Putamen (tissue), 1 donor: ENCODE measurements around the gene SYT1.

Source experiments
- DNase-seq: peaks from one replicate; pipeline ENCODE4 v3.0.0-alpha.2; 2016; ENCODE audit warnings: low spot score

The SYT1 gene

GRCh38 chr12:79057540-79057939 is 193.0 kb downstream of the SYT1 start:
- DNase-seq, result no peak

GRCh38 chr12:79058342-79058741 is 193.8 kb downstream of the SYT1 start:
- no peak for DNase-seq

GRCh38 chr12:79059557-79059956 is 195.0 kb downstream of the SYT1 start:
- no peak for DNase-seq

GRCh38 chr12:79063258-79063657 is 198.7 kb downstream of the SYT1 start:
- DNase-seq, result no peak

GRCh38 chr12:79067977-79068376 is 203.4 kb downstream of the SYT1 start:
- no peak for DNase-seq

- no peak for DNase-seq
Measured at GRCh38 chr12:79069009-79069408, 204.4 kb downstream of the SYT1 start.

GRCh38 chr12:79071498-79071897 is 206.9 kb downstream of the SYT1 start:
- no peak for DNase-seq

- no peak for DNase-seq
Measured at GRCh38 chr12:79073506-79073905, 208.9 kb downstream of the SYT1 start.

GRCh38 chr12:79082595-79082994 is 218.0 kb downstream of the SYT1 start:
- no peak for DNase-seq

- DNase-seq, result no peak
Measured at GRCh38 chr12:79083181-79083580, 218.6 kb downstream of the SYT1 start.

GRCh38 chr12:79085106-79085682 is 220.6 kb downstream of the SYT1 start:
- no peak for DNase-seq

GRCh38 chr12:79086541-79087296 is 222.1 kb downstream of the SYT1 start:
- DNase-seq, result no peak

- no peak for DNase-seq
Measured at GRCh38 chr12:79098530-79098929, 234.0 kb downstream of the SYT1 start.

GRCh38 chr12:79108962-79109361 is 244.4 kb downstream of the SYT1 start:
- DNase-seq, result no peak

- no peak for DNase-seq
Measured at GRCh38 chr12:79114896-79115295, 250.3 kb downstream of the SYT1 start.

GRCh38 chr12:79115743-79116142 is 251.2 kb downstream of the SYT1 start:
- no peak for DNase-seq

GRCh38 chr12:79119796-79120195 is 255.2 kb downstream of the SYT1 start:
- DNase-seq, result no peak

- no peak for DNase-seq
Measured at GRCh38 chr12:79121486-79121885, 256.9 kb downstream of the SYT1 start.

GRCh38 chr12:79124385-79124784 is 259.8 kb downstream of the SYT1 start:
- no peak for DNase-seq

GRCh38 chr12:79125358-79125757 is 260.8 kb downstream of the SYT1 start:
- no peak for DNase-seq

- no peak for DNase-seq
Measured at GRCh38 chr12:79127271-79127751, 262.7 kb downstream of the SYT1 start.

GRCh38 chr12:79128956-79129355 is 264.4 kb downstream of the SYT1 start:
- no peak for DNase-seq

GRCh38 chr12:79138872-79139271 is 274.3 kb downstream of the SYT1 start:
- DNase-seq, result no peak

- no peak for DNase-seq
Measured at GRCh38 chr12:79140711-79141110, 276.1 kb downstream of the SYT1 start.
